HepG2 (cell line): ENCODE results near the gene NPAS2. TPM values are rescaled to one million over a fixed set of nuclear protein-coding genes. Genes with fewer than 3 reads are reported as not detected.

Source experiments
- DPF2 ChIP-seq: sonication (generic); formaldehyde crosslinking; IDR thresholded peaks from 2 replicates; pipeline ENCODE4 v1.4.0; 2020; ENCODE audit warnings: mild to moderate bottlenecking, low read depth, missing genetic modification reagents, borderline replicate concordance
- ELF4 ChIP-seq: sonication (generic); formaldehyde crosslinking; IDR thresholded peaks from 2 replicates; pipeline ENCODE4 v1.5.0; 2020; ENCODE audit warnings: missing genetic modification reagents, mild to moderate bottlenecking, moderate library complexity, borderline replicate concordance
- EZH2 ChIP-seq: conservative IDR thresholded peaks from 2 replicates; pipeline ENCODE4 v1.6.1; 2012; ENCODE audit warnings: mild to moderate bottlenecking, low read depth, low read length, moderate library complexity
- HNF4G ChIP-seq, 2 experiments: sonication (generic) in 1 of 2; formaldehyde crosslinking in 1 of 2; IDR thresholded peaks; 2 replicates each; pipeline versions ENCODE4 v1.4.0 to v1.6.1; 2011 to 2020; ENCODE audit warnings: borderline replicate concordance in 2 of 2, low read depth in 2 of 2, mild to moderate bottlenecking in 2 of 2, low read length in 1 of 2, missing genetic modification reagents in 1 of 2, moderate library complexity in 1 of 2
- KAT8 ChIP-seq: IDR thresholded peaks from 2 replicates; pipeline ENCODE4 v1.6.1; 2016; ENCODE audit warnings: missing genetic modification reagents, missing compliant biosample characterization
- MAZ ChIP-seq, 2 experiments: sonication (generic) in 1 of 2; formaldehyde crosslinking in 1 of 2; IDR thresholded peaks; 2 replicates each; pipeline versions ENCODE4 v1.5.0 to v1.6.1; 2012 to 2020; ENCODE audit warnings: low read depth in 2 of 2, mild to moderate bottlenecking in 2 of 2, borderline replicate concordance in 1 of 2, improper control_type of control experiment in 1 of 2, low read length in 1 of 2, missing genetic modification reagents in 1 of 2, moderate library complexity in 1 of 2
- RARG ChIP-seq: sonication (generic); formaldehyde crosslinking; IDR thresholded peaks from 2 replicates; pipeline ENCODE4 v1.4.0; 2020; ENCODE audit warnings: low read depth, mild to moderate bottlenecking, missing genetic modification reagents
- ZNF138 ChIP-seq: sonication (generic); formaldehyde crosslinking; IDR thresholded peaks from 2 replicates; pipeline ENCODE4 v1.5.0; 2020; ENCODE audit warnings: mild to moderate bottlenecking, low read depth, missing genetic modification reagents
- polyA plus RNA-seq, 8 experiments: library from polyadenylated mRNA; depleted of rRNA in 3 of 8; stranded (reverse) in 7 of 8; unstranded in 1 of 8; fragments of >200 nt; fragmentation: Illumina TruSeq in 4 of 8; extraction: Trizol in 4 of 8; gene quantifications; 2 replicates each; pipeline versions ENCODE4 v1.2.1 to v1.2.3, GENCODE V29; 2011 to 2016; ENCODE audit warnings: low read depth in 4 of 8, missing spikeins in 1 of 8, mixed read lengths in 1 of 8; ENCODE audit not compliant: insufficient read depth in 1 of 8
- total RNA-seq, 5 experiments: library from RNA; depleted of rRNA; stranded (reverse); fragments of >200 nt; fragmentation: Illumina TruSeq; extraction: Trizol; gene quantifications; 2 replicates each; pipeline ENCODE4 v1.2.3, GENCODE V29; 2016; ENCODE audit warnings: low read depth in 1 of 5
- TF ChIP-seq, protein P1 (sequence below): sonication (generic); formaldehyde crosslinking; IDR thresholded peaks from 2 replicates; pipeline ENCODE4 v1.9.0; 2021; ENCODE audit warnings: mild to moderate bottlenecking, missing genetic modification reagents
- TF ChIP-seq, protein P2 (sequence below): sonication (generic); formaldehyde crosslinking; IDR thresholded peaks from 2 replicates; pipeline ENCODE4 v1.4.0; 2020; ENCODE audit warnings: missing genetic modification reagents, borderline replicate concordance
- TF ChIP-seq, protein P3 (sequence below): sonication (generic); formaldehyde crosslinking; IDR thresholded peaks from 2 replicates; pipeline ENCODE4 v1.9.0; 2022; ENCODE audit warnings: missing genetic modification reagents, mild to moderate bottlenecking, borderline replicate concordance
- TF ChIP-seq, protein P4 (sequence below): sonication (generic); IDR thresholded peaks from 2 replicates; pipeline ENCODE4 v1.6.1; 2016; ENCODE audit warnings: low read depth, borderline replicate concordance

Gene NPAS2
- total and polyA plus RNA-seq, 2 of the 13 experiments (the other 11 are each of a cell fraction or from before 2014, with no cell fraction given) = 14.8 to 37.5 TPM

DNA sequence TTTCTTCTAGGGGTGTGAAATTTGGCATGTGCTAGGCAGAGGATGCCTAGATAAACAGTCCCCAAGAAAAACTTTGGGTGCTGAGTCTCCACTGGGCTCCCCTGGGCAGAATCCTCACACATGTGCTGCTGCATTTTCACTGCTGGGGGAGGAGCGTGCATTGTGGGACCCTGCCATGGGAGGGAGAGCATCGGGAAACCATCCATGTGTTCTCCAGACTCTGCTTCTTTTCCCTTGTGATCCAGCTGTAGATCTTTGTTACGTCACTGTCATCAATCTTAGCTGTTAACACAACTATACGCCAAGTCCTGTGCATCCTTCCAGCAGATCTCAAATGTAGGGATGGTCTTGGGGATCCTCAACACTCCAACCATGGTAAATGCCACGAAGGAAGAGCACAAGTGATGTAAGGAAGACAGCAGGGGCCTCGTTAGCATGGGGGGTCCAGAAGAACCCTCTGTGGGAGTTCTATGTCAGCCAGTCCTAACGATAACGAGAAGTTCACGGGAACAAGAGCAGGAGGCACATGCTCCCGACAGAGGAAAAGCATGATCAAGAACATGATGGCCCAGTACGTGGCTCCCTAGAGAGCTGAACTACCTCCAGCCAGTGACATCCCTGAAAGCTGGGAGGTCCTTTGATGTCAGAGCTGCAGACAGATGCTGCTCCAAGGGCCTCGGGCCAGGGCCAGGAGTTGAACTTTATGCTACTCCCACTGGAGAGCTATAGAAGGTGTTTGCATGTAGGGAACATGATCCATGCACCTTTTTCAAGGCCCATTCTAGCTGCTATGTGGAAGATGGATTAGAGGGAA lies 41.1 kb upstream of the NPAS2 start (continued):
- TF ChIP-seq, protein P1, sequence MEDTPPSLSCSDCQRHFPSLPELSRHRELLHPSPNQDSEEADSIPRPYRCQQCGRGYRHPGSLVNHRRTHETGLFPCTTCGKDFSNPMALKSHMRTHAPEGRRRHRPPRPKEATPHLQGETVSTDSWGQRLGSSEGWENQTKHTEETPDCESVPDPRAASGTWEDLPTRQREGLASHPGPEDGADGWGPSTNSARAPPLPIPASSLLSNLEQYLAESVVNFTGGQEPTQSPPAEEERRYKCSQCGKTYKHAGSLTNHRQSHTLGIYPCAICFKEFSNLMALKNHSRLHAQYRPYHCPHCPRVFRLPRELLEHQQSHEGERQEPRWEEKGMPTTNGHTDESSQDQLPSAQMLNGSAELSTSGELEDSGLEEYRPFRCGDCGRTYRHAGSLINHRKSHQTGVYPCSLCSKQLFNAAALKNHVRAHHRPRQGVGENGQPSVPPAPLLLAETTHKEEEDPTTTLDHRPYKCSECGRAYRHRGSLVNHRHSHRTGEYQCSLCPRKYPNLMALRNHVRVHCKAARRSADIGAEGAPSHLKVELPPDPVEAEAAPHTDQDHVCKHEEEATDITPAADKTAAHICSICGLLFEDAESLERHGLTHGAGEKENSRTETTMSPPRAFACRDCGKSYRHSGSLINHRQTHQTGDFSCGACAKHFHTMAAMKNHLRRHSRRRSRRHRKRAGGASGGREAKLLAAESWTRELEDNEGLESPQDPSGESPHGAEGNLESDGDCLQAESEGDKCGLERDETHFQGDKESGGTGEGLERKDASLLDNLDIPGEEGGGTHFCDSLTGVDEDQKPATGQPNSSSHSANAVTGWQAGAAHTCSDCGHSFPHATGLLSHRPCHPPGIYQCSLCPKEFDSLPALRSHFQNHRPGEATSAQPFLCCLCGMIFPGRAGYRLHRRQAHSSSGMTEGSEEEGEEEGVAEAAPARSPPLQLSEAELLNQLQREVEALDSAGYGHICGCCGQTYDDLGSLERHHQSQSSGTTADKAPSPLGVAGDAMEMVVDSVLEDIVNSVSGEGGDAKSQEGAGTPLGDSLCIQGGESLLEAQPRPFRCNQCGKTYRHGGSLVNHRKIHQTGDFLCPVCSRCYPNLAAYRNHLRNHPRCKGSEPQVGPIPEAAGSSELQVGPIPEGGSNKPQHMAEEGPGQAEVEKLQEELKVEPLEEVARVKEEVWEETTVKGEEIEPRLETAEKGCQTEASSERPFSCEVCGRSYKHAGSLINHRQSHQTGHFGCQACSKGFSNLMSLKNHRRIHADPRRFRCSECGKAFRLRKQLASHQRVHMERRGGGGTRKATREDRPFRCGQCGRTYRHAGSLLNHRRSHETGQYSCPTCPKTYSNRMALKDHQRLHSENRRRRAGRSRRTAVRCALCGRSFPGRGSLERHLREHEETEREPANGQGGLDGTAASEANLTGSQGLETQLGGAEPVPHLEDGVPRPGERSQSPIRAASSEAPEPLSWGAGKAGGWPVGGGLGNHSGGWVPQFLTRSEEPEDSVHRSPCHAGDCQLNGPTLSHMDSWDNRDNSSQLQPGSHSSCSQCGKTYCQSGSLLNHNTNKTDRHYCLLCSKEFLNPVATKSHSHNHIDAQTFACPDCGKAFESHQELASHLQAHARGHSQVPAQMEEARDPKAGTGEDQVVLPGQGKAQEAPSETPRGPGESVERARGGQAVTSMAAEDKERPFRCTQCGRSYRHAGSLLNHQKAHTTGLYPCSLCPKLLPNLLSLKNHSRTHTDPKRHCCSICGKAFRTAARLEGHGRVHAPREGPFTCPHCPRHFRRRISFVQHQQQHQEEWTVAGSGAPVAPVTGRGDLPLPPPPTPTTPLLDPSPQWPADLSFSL = no peak
- TF ChIP-seq HNF4G (IDR thresholded peaks at IDR 0.05; ENCODE audit: borderline replicate concordance, low read depth, low read length) (peak; percentile 14; the same call in 1 of the 2 replicates), HNF4G (CRISPR knock-in tag; IDR thresholded peaks at IDR 0.05; ENCODE audit: borderline replicate concordance, low read depth) (no peak), RARG (CRISPR knock-in tag) (no peak), DPF2 (0 out of 2 replicates have a peak, but pooled peaks have one; percentile 34), EZH2 (no peak), MAZ (IDR thresholded peaks at IDR 0.05; ENCODE audit: borderline replicate concordance, low read depth, low read length) (no peak), MAZ (CRISPR knock-in tag; IDR thresholded peaks at IDR 0.05; ENCODE audit: low read depth) (0 out of 2 replicates have a peak, but pooled peaks have one; percentile 6), ZNF138 (CRISPR knock-in tag) (no peak), KAT8 (CRISPR knock-in tag) (peak; percentile 50; the same call in 1 of the 2 replicates), ELF4 (CRISPR knock-in tag) (no peak)
- TF ChIP-seq, protein P2, sequence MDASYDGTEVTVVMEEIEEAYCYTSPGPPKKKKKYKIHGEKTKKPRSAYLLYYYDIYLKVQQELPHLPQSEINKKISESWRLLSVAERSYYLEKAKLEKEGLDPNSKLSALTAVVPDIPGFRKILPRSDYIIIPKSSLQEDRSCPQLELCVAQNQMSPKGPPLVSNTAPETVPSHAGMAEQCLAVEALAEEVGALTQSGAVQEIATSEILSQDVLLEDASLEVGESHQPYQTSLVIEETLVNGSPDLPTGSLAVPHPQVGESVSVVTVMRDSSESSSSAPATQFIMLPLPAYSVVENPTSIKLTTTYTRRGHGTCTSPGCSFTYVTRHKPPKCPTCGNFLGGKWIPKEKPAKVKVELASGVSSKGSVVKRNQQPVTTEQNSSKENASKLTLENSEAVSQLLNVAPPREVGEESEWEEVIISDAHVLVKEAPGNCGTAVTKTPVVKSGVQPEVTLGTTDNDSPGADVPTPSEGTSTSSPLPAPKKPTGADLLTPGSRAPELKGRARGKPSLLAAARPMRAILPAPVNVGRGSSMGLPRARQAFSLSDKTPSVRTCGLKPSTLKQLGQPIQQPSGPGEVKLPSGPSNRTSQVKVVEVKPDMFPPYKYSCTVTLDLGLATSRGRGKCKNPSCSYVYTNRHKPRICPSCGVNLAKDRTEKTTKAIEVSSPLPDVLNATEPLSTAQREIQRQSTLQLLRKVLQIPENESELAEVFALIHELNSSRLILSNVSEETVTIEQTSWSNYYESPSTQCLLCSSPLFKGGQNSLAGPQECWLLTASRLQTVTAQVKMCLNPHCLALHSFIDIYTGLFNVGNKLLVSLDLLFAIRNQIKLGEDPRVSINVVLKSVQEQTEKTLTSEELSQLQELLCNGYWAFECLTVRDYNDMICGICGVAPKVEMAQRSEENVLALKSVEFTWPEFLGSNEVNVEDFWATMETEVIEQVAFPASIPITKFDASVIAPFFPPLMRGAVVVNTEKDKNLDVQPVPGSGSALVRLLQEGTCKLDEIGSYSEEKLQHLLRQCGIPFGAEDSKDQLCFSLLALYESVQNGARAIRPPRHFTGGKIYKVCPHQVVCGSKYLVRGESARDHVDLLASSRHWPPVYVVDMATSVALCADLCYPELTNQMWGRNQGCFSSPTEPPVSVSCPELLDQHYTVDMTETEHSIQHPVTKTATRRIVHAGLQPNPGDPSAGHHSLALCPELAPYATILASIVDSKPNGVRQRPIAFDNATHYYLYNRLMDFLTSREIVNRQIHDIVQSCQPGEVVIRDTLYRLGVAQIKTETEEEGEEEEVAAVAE = peak; percentile 96
- TF ChIP-seq, protein P3, sequence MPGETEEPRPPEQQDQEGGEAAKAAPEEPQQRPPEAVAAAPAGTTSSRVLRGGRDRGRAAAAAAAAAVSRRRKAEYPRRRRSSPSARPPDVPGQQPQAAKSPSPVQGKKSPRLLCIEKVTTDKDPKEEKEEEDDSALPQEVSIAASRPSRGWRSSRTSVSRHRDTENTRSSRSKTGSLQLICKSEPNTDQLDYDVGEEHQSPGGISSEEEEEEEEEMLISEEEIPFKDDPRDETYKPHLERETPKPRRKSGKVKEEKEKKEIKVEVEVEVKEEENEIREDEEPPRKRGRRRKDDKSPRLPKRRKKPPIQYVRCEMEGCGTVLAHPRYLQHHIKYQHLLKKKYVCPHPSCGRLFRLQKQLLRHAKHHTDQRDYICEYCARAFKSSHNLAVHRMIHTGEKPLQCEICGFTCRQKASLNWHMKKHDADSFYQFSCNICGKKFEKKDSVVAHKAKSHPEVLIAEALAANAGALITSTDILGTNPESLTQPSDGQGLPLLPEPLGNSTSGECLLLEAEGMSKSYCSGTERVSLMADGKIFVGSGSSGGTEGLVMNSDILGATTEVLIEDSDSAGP (CRISPR knock-in tag) = peak; percentile 48; the same call in 1 of the 2 replicates
- TF ChIP-seq, protein P4, sequence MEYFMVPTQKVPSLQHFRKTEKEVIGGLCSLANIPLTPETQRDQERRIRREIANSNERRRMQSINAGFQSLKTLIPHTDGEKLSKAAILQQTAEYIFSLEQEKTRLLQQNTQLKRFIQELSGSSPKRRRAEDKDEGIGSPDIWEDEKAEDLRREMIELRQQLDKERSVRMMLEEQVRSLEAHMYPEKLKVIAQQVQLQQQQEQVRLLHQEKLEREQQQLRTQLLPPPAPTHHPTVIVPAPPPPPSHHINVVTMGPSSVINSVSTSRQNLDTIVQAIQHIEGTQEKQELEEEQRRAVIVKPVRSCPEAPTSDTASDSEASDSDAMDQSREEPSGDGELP = peak; percentile 57; the same call in 1 of the 2 replicates
